ENCODE results near the gene ZNF730. TPM values are rescaled to one million over a fixed set of nuclear protein-coding genes. Genes with fewer than 3 reads are reported as not detected.

The ZNF730 gene
- total RNA-seq, 1 experiment from 2014 or later: not detected

Other genes starting within 250 kb of the ZNF730 start
- not detected in 2 replicates for gene ZNF728, start 113.8 kb upstream of the ZNF730 start, total RNA-seq (2014; rRNA removed; shearing (Covaris generic))
- 0.10 and 0.70 TPM in 2 replicates for gene ZNF724, start 133.4 kb downstream of the ZNF730 start, total RNA-seq (2014; rRNA removed; shearing (Covaris generic))

Measured in HT-29 (cell line).